Osteoblast (primary cell): Measurements from ENCODE around the gene HPCA. TPM values are rescaled to one million over a fixed set of nuclear protein-coding genes. Genes with fewer than 3 reads are reported as not detected.
A peak's percentile ranks its signal among the peaks of the same experiment; 100 is the strongest.

Experiments
- DNase-seq: peaks from one replicate; pipeline ENCODE4 v3.0.0; 2011; ENCODE audit warnings: low spot score, mixed read lengths; ENCODE audit not compliant: insufficient read length; ENCODE audit errors: missing footprints
- H2AFZ ChIP-seq: 2 replicates; pipeline ENCODE4 v1.6.0; 2011; ENCODE audit warnings: mild to moderate bottlenecking, low read length
- H3K27ac ChIP-seq: 2 replicates; pipeline ENCODE4 v1.5.1; 2011; ENCODE audit warnings: mild to moderate bottlenecking, low read depth, low read length, moderate library complexity
- H3K27me3 ChIP-seq: 2 replicates; pipeline ENCODE4 v1.6.0; 2012; ENCODE audit warnings: mild to moderate bottlenecking, control low read depth, inconsistent platforms, low read length, moderate library complexity; ENCODE audit not compliant: insufficient read depth
- H3K36me3 ChIP-seq: 2 replicates; pipeline ENCODE4 v1.5.1; 2011; ENCODE audit warnings: mild to moderate bottlenecking, low read length, control low read depth, moderate library complexity; ENCODE audit not compliant: insufficient read depth
- H3K4me1 ChIP-seq: 2 replicates; pipeline ENCODE4 v1.5.1; 2011; ENCODE audit warnings: mild to moderate bottlenecking, low read length, control low read depth, moderate library complexity; ENCODE audit not compliant: insufficient read depth
- H3K4me2 ChIP-seq: 2 replicates; pipeline ENCODE4 v1.6.0; 2011; ENCODE audit warnings: mild to moderate bottlenecking, low read length; ENCODE audit not compliant: insufficient read depth
- H3K4me3 ChIP-seq: fragments of 200-600 bp; sonication (generic); 3 replicates; pipeline ENCODE4 v1.5.1; 2012; ENCODE audit warnings: mild to moderate bottlenecking, low read length, inconsistent platforms; ENCODE audit not compliant: insufficient read depth
- H3K79me2 ChIP-seq: 2 replicates; pipeline ENCODE4 v1.6.0; 2012; ENCODE audit warnings: mild to moderate bottlenecking, low read length, control low read depth, inconsistent platforms; ENCODE audit not compliant: insufficient read depth
- H3K9me3 ChIP-seq: 2 replicates; pipeline ENCODE4 v1.5.1; 2011; ENCODE audit warnings: low read depth, low read length, control low read depth
- H4K20me1 ChIP-seq: 2 replicates; pipeline ENCODE4 v1.6.0; 2012; ENCODE audit warnings: mild to moderate bottlenecking, low read length, control low read depth; ENCODE audit not compliant: insufficient read depth
- CTCF ChIP-seq: IDR thresholded peaks from 2 replicates; pipeline ENCODE4 v1.5.1; 2011; ENCODE audit warnings: mild to moderate bottlenecking, low read depth, low read length, moderate library complexity; ENCODE audit errors: extremely low read depth
- total RNA-seq: library from RNA; depleted of rRNA; stranded (reverse); fragments of >200 nt; gene quantifications from 2 replicates; pipeline ENCODE4 v1.2.3, GENCODE V29; 2012

The HPCA gene
- total RNA-seq, 1 donor, result not detected

DNA sequence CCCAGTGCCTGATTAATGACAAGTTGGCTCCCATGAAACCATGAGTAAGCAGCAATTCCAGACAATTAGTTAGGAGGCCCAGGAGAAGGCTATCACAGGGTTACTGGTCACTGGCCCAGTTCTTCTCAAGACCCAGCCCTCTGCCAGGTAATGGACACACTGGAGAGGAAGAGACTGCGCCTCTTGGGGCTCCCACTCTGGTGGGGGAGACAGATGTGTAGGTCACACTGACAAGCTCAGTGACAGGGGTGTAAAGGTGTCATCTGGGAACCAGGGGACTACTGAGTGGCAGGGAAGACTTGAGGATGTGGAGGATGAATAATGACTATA, 4.9 kb downstream of the HPCA start:
- H3K79me2 ChIP-seq, result no peaks in the 10 kb centered on the region
- H3K4me1 ChIP-seq, result no peaks in the 10 kb centered on the region
- H3K36me3 ChIP-seq, result no peaks in the 10 kb centered on the region
- TF ChIP-seq CTCF, result no peak
- DNase-seq, result peak; percentile 74
- H3K27me3 ChIP-seq, result peaks cover 24% of the 10 kb centered on the region
- H4K20me1 ChIP-seq, result peaks cover 4% of the 10 kb centered on the region
- H3K27ac ChIP-seq, result no peak overlapping the region
- no peak overlapping the region for H3K4me2 ChIP-seq
- no peak overlapping the region for H2AFZ ChIP-seq
- no peak overlapping the region for H3K4me3 ChIP-seq
- no peaks in the 10 kb centered on the region for H3K9me3 ChIP-seq

DNA sequence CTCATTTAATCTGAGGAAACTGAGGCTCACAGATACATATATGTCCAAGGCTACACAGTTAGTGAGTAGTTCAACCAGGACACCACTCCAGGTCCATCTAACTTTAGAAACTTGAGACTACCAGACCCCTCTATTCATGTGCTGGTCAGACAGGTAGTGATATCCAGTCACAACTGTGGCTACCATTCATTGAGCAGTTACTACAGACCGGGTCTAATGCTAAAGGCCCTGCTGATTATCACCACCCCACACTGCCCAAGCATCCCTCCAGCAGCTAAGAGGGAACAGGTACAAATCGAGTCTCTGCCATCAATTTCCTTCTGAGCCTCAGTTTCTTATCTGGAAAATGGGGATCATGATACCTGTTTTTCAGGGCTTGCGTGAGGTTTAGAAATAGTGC, 5.3 kb downstream of the HPCA start:
- no peaks in the 10 kb centered on the region for H3K4me1 ChIP-seq
- TF ChIP-seq CTCF, result no peak
- no peak overlapping the region for H3K27ac ChIP-seq

DNA sequence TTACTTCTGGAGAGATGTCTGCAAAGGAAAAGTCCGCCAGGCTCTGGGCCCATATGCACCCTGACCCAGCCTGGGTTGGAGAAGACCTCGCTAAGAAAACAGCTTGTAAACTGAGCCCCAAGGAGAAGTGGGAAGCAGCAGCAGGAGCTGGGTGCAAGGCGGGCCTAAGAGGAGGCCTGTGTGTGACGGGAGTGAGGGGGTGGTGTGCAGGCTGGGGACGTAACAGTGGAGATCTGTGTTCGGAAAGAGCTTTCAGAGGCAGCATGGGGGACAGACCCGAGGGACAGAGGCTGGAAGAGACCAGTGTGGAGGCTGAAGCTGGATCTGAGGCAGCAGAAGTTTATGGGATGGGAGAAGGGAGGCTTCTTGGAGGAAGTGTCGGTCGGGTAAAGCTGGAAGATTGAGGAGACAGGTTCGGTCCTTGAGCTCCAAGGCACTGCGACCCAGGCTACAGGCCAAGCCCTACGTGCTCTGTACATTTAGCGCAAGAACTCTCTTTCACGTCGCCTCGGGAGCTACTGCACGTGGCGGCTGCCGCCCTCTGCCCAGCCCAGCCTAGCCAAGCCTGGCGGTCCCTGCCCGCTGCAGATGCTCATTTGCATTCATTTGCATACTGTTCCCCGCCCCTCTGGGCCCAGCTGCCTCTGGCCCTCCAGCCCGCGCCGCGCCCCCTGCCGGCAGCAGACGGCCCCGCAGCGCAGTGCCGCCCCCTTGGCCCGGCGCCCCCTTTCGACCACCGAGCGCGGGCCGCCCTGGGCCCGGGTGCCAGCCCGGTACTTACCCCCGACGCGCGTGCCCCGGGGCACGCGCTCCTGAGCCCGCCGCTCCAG, 6.3 kb downstream of the HPCA start:
- H3K27me3 ChIP-seq, result peaks cover 15% of the 10 kb centered on the region
- no peaks in the 10 kb centered on the region for H4K20me1 ChIP-seq
- peak overlapping the region; percentile 62 for H2AFZ ChIP-seq
- H3K36me3 ChIP-seq, result no peaks in the 10 kb centered on the region
- DNase-seq, result peak; percentile 95
- H3K4me1 ChIP-seq, result no peaks in the 10 kb centered on the region
- peak; percentile 25 for TF ChIP-seq CTCF
- peak overlapping the region; percentile 68 for H3K4me3 ChIP-seq
- H3K4me2 ChIP-seq, result peak overlapping the region; percentile 79
- H3K9me3 ChIP-seq, result no peaks in the 10 kb centered on the region
- no peak overlapping the region for H3K27ac ChIP-seq
- no peaks in the 10 kb centered on the region for H3K79me2 ChIP-seq

More for the DNA sequence above, 5.3 kb downstream of the HPCA start:
- no peaks in the 10 kb centered on the region for H3K79me2 ChIP-seq
- DNase-seq, result peak; percentile 73
- no peak overlapping the region for H2AFZ ChIP-seq
- peaks cover 4% of the 10 kb centered on the region for H4K20me1 ChIP-seq
- H3K27me3 ChIP-seq, result peaks cover 24% of the 10 kb centered on the region
- H3K36me3 ChIP-seq, result no peaks in the 10 kb centered on the region
- H3K4me2 ChIP-seq, result no peak overlapping the region
- no peak overlapping the region for H3K4me3 ChIP-seq
- H3K9me3 ChIP-seq, result no peaks in the 10 kb centered on the region

DNA sequence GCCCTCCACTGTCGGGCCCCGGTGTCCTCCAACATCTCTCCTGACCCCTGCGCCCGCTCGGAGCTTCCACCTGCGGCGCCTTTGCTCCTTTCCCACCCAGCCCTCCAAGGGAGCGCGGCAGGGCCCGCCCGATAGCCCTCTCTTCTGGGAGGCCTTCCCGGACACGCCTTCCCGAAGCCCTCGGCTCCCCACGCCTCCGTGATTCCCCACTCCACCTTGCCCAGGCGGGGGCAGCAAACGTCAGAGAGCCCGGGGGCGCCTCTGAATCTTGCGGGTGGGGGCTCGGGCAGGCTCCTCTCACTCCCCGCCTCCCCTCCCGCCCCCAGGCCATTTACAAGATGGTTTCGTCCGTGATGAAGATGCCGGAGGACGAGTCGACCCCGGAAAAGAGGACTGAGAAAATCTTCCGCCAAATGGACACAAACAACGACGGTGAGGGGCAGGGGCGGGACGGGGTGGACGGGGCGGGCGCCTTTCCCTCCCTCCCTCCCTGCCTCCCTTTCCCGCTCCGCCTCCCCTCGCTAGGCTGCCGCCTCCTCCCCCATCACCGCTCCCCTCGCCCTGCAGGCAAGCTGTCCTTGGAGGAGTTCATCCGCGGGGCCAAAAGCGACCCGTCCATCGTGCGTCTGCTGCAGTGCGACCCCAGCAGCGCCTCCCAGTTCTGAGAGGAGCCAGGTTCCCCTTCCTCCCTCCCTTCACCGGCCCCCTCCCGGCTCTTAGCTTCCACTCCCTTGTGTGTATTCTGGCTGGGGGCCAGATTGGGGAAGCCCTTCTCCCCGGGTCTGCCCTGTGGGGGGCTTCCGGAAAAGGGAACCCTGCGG, 7.1 kb downstream of the HPCA start:
- H3K36me3 ChIP-seq, result no peaks in the 10 kb centered on the region
- peak; percentile 94 for DNase-seq
- peak overlapping the region; percentile 68 for H3K4me3 ChIP-seq
- H3K4me1 ChIP-seq, result no peaks in the 10 kb centered on the region
- H3K27ac ChIP-seq, result no peak overlapping the region
- no peaks in the 10 kb centered on the region for H3K79me2 ChIP-seq
- H4K20me1 ChIP-seq, result no peaks in the 10 kb centered on the region
- peak overlapping the region; percentile 62 for H2AFZ ChIP-seq
- H3K4me2 ChIP-seq, result peak overlapping the region; percentile 79
- peaks cover 13% of the 10 kb centered on the region for H3K27me3 ChIP-seq
- no peak for TF ChIP-seq CTCF
- no peaks in the 10 kb centered on the region for H3K9me3 ChIP-seq
